Esophagus muscularis mucosa (tissue), 4 donors: ENCODE results near the gene OR1J1. TPM values are rescaled to one million over a fixed set of nuclear protein-coding genes. Genes with fewer than 3 reads are reported as not detected.

ENCODE experiments used
- DNase-seq: peaks from one replicate; pipeline ENCODE4 v3.0.0-alpha.2; 2017; ENCODE audit errors: extremely low spot score
- H3K27ac ChIP-seq, 4 donors: fragments of 200-600 bp; sonication (generic); replicated peaks in 1 of 4; 1 replicate in 3 of 4; 2 replicates in 1 of 4; pipeline ENCODE4 v1.5.1; 2016 to 2019; ENCODE audit warnings: mild to moderate bottlenecking in 1 of 4
- H3K27me3 ChIP-seq, 4 donors: fragments of 200-600 bp; sonication (generic); one replicate each; pipeline versions ENCODE4 v1.5.1 to v1.6.0; 2016 to 2019
- H3K36me3 ChIP-seq, 4 donors: fragments of 200-600 bp; sonication (generic); one replicate each; pipeline ENCODE4 v1.5.1; 2016 to 2019
- H3K4me1 ChIP-seq, 4 donors: fragments of 200-600 bp; sonication (generic); one replicate each; pipeline ENCODE4 v1.5.1; 2016 to 2019
- H3K4me3 ChIP-seq, 4 donors: fragments of 200-600 bp; sonication (generic); 1 replicate in 2 of 4; 2 replicates in 2 of 4; pipeline ENCODE4 v1.5.1; 2016 to 2019; ENCODE audit warnings: mild to moderate bottlenecking in 4 of 4, moderate library complexity in 1 of 4
- H3K9me3 ChIP-seq, 4 donors: fragments of 200-600 bp; sonication (generic); 1 replicate in 3 of 4; 2 replicates in 1 of 4; pipeline ENCODE4 v1.5.1; 2016 to 2019
- CTCF ChIP-seq, 3 experiments: fragments of 200-600 bp in 2 of 3; fragments of 450-650 bp in 1 of 3; sonication (generic) in 2 of 3; IDR thresholded peaks; one replicate each; pipeline ENCODE4 v1.5.1; 2017 to 2019; ENCODE audit warnings: antibody characterized with exemption in 3 of 3, mild to moderate bottlenecking in 2 of 3, moderate library complexity in 1 of 3
- EP300 ChIP-seq: sonication (generic); formaldehyde crosslinking; IDR thresholded peaks from one replicate; pipeline ENCODE4 v1.6.1; 2017; ENCODE audit warnings: antibody characterized with exemption
- POLR2A ChIP-seq: fragments of 450-650 bp; IDR thresholded peaks from one replicate; pipeline ENCODE4 v1.6.1; 2017; ENCODE audit warnings: antibody characterized with exemption, moderate library complexity, mild to moderate bottlenecking, low read depth
- POLR2AphosphoS5 ChIP-seq, 2 donors: sonication (generic); formaldehyde crosslinking; IDR thresholded peaks; one replicate each; pipeline ENCODE4 v1.6.1; 2017; ENCODE audit warnings: antibody characterized with exemption in 2 of 2
- WGBS: methylation state at CpG from one replicate; pipeline ENCODE4 v1.1.5; 2018; 5-methylcytosine and 5-hydroxymethylcytosine counted together
- intact Hi-C: fragments of 100-400 bp; cut with DNase I; formaldehyde crosslinking; loops from one replicate; pipeline ENCODE4 v1.15.1; 2023
- total RNA-seq, 4 donors: library from RNA; depleted of rRNA; stranded (reverse); fragments of >200 nt; gene quantifications; one replicate each; pipeline versions ENCODE4 v1.1.0 to v1.2.1, GENCODE V29; 2016

OR1J1 gene
- total RNA-seq: not detected

- Histone ChIP-seq H3K4me1 (peaks cover 0 to 2% (median 0%) of the 10 kb centered on the region in 4 donors), H3K27ac (no peak within 1 kb of the TSS), H3K27me3 (no peaks in the 10 kb centered on the region), H3K9me3 (no peaks in the 10 kb centered on the region), H3K4me3 (no peak within 1 kb of the TSS), H3K36me3 (no peaks in the 10 kb centered on the region)
- WGBS: 86% methylated on average over 6 of the region's 6 CpGs
- intact Hi-C loops: no loop called here
- no peak for DNase-seq
- TF ChIP-seq POLR2AphosphoS5 (IDR thresholded peaks at IDR 0.05) (no peak), CTCF (IDR thresholded peaks at IDR 0.05) (no peak), POLR2A (no peak), EP300 (no peak)
Measured at GRCh38 chr9:122477826-122478225, at the start of gene OR1J1. OR1J1 (minus strand) TSS chr9:122477926; CDS start chr9:122477926, 0 bp downstream.

DNA sequence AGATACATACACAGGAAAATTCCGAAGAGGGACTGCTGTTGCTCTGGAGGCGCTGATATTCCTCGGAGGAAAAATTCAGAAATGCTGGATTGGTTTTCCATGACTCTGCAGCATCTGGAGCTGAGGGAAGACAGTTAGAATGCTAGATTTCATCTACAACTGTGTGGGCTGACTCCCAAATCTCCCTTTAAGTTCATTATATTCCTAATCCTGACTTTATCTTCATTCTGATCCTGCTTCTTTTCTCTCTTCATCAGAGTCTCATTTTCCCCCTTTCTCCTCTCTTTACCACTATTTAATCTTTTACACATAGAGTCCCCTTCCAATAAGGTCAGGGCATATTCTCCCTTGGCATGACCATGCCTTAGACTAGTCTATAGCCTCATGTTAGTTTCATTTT, 49.5 kb upstream of the OR1J1 start, which contains the start of gene OR1N1:
TSS of gene OR1N1 (minus strand) at position 101 of the 400 bp plus-strand sequence. CDS start at position 101, 0 bp downstream.
- 86% methylated on average over 3 of the region's 3 CpGs for WGBS
- H3K27me3 ChIP-seq: no peaks in the 10 kb centered on the region
- no peak for TF ChIP-seq POLR2A
- H3K4me1 ChIP-seq: no peaks in the 10 kb centered on the region
- no peaks in the 10 kb centered on the region for H3K36me3 ChIP-seq
- H3K27ac ChIP-seq: no peak within 1 kb of the TSS
- no peak within 1 kb of the TSS for H3K4me3 ChIP-seq
- no peak for DNase-seq
- no peaks in the 10 kb centered on the region for H3K9me3 ChIP-seq
- intact Hi-C loops: no loop called here

GRCh38 chr9:122526602-122527001, 48.9 kb upstream of the OR1J1 start:
- WGBS: 75% methylated on average over 10 of the region's 10 CpGs
- no peak overlapping the region for H3K4me3 ChIP-seq
- H3K9me3 ChIP-seq: no peaks in the 10 kb centered on the region
- no peak overlapping the region for H3K27ac ChIP-seq
- H3K36me3 ChIP-seq: no peaks in the 10 kb centered on the region
- TF ChIP-seq EP300 (no peak), CTCF (IDR thresholded peaks at IDR 0.05) (no peak), POLR2AphosphoS5 (IDR thresholded peaks at IDR 0.05) (no peak), POLR2A (no peak)
- no peaks in the 10 kb centered on the region for H3K4me1 ChIP-seq
- DNase-seq: no peak
- H3K27me3 ChIP-seq: no peaks in the 10 kb centered on the region
- intact Hi-C loops: no loop called here

DNA sequence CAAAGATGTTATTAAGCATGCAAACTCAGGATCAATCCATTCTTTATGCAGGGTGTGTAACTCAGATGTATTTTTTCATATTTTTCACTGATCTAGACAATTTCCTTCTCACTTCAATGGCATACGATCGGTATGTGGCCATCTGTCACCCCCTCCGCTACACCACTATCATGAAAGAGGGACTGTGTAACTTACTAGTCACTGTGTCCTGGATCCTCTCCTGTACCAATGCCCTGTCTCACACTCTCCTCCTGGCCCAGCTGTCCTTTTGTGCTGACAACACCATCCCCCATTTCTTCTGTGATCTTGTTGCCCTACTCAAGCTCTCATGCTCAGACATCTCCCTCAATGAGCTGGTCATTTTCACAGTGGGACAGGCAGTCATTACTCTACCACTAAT, 41.6 kb upstream of the OR1J1 start:
- intact Hi-C loops: no loop called here
- Histone ChIP-seq H3K36me3 (no peaks in the 10 kb centered on the region), H3K27ac (no peak overlapping the region), H3K4me3 (no peak overlapping the region), H3K27me3 (no peaks in the 10 kb centered on the region), H3K9me3 (no peaks in the 10 kb centered on the region), H3K4me1 (no peaks in the 10 kb centered on the region)
- 90% methylated on average over 3 of the region's 3 CpGs for WGBS
- no peak for DNase-seq
- TF ChIP-seq EP300 (no peak), POLR2AphosphoS5 (IDR thresholded peaks at IDR 0.05) (no peak), CTCF (IDR thresholded peaks at IDR 0.05) (no peak), POLR2A (no peak)

DNA sequence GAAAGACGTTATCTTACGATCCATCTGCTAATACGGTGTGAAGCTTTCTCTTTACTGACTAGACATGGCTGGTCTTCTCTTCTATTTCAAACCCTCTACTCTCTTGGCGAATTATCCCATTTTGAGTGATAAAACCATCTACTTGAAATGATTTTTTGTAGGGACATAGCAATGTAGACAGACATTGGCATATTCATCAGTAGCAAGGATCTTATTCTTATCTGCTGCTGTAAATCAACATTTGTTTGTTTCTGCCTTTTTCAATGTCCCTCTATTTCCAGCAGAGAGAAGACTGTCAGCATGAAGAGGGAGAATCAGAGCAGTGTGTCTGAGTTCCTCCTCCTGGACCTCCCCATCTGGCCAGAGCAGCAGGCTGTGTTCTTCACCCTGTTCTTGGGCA, 41.1 kb upstream of the OR1J1 start, which contains the start of gene OR1J4:
TSS of gene OR1J4 (plus strand) at position 301 of the 400 bp plus-strand sequence. CDS start at position 301, 0 bp downstream.
- TF ChIP-seq POLR2A (no peak), POLR2AphosphoS5 (IDR thresholded peaks at IDR 0.05) (no peak), EP300 (no peak), CTCF (IDR thresholded peaks at IDR 0.05) (no peak)
- intact Hi-C loops: no loop called here
- 79% methylated on average over 4 of the region's 4 CpGs for WGBS
- Histone ChIP-seq H3K4me1 (no peaks in the 10 kb centered on the region), H3K36me3 (no peaks in the 10 kb centered on the region), H3K27me3 (no peaks in the 10 kb centered on the region), H3K9me3 (no peaks in the 10 kb centered on the region), H3K4me3 (no peak within 1 kb of the TSS), H3K27ac (no peak within 1 kb of the TSS)
- DNase-seq: no peak
